ENCODE data around the gene NTRK1. TPM values are rescaled to one million over a fixed set of nuclear protein-coding genes. Genes with fewer than 3 reads are reported as not detected.
"Not testable (repeated sequence)": the region's sequence is repeated elsewhere in the genome, so short reads cannot be mapped to it uniquely, and the experiment has no call there.

NTRK1 gene
- total RNA-seq, 4 donors from 2014 or later = 0.09 to 0.57 TPM; not detected in 2

DNA sequence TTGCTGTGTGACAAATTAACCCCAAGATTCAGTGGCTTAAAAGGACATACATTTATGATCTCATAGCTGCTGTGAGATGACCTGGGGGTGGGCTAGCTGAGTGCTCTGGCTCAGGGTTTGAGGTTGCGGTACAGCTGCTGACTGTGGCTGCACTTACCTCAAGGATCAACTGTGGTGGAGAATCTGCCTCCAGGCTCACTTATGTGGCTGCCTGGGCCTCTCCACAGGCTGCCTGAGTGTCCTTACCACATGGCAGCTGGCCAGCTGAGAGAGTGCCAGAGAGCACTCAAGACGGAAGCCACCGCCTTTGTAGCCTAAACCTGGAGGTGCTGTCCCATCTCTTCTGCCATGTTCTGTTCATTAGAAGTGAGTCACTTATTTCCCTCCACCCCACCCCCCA lies 65.5 kb downstream of the NTRK1 start:
- no peak for DNase-seq
- Histone ChIP-seq H3K36me3 (no peaks in the 10 kb centered on the region), H3K27me3 (peaks cover 12 to 97% (median 29%) of the 10 kb centered on the region in 4 donors), H3K4me1 (peaks cover 15 to 26% (median 19%) of the 10 kb centered on the region in 3 donors), H3K27ac (no peak overlapping the region), H3K4me3 (no peak overlapping the region), H3K9me3 (no peaks in the 10 kb centered on the region)
- intact Hi-C loops (cut with DNase I) = no loop called here
- WGBS, 2 donors = 0 to 33% methylated on average over 2 to 3 of the region's 3 CpGs
- TF ChIP-seq, protein P1, sequence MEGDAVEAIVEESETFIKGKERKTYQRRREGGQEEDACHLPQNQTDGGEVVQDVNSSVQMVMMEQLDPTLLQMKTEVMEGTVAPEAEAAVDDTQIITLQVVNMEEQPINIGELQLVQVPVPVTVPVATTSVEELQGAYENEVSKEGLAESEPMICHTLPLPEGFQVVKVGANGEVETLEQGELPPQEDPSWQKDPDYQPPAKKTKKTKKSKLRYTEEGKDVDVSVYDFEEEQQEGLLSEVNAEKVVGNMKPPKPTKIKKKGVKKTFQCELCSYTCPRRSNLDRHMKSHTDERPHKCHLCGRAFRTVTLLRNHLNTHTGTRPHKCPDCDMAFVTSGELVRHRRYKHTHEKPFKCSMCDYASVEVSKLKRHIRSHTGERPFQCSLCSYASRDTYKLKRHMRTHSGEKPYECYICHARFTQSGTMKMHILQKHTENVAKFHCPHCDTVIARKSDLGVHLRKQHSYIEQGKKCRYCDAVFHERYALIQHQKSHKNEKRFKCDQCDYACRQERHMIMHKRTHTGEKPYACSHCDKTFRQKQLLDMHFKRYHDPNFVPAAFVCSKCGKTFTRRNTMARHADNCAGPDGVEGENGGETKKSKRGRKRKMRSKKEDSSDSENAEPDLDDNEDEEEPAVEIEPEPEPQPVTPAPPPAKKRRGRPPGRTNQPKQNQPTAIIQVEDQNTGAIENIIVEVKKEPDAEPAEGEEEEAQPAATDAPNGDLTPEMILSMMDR (IDR thresholded peaks at IDR 0.05) = no peak
- TF ChIP-seq POLR2A (IDR thresholded peaks at IDR 0.05) = no peak

DNA sequence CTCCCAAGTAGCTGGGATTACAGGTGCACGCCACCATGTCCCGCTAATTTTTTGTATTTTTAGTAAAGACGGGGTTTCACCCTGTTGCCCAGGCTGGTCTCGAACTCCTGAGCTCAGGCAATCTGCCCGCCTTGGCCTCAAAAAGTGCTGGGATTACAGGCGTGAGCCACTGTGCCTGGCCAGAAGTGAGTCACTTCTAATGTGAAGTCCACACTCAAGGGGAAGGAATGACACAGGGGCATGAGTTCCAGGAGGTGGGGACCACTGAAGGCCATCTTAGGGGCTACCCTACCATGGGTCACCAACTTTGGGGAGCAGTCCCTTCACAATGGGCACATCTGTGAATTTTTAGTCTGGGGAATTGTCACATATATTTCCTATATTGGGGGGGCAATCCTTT lies 66.0 kb downstream of the NTRK1 start:
- DNase-seq; H3K4me3 ChIP-seq; H3K9me3 ChIP-seq; H3K27ac ChIP-seq; H3K36me3 ChIP-seq; intact Hi-C loops (cut with DNase I): not testable (repeated sequence)
- H3K4me1 ChIP-seq = peaks cover 15 to 31% (median 19%) of the 10 kb centered on the region in 3 donors
- 70 to 86% methylated on average over 2 to 5 of the region's 6 CpGs for WGBS, 2 donors
- peaks cover 12 to 92% (median 29%) of the 10 kb centered on the region in 4 donors for H3K27me3 ChIP-seq

DNA sequence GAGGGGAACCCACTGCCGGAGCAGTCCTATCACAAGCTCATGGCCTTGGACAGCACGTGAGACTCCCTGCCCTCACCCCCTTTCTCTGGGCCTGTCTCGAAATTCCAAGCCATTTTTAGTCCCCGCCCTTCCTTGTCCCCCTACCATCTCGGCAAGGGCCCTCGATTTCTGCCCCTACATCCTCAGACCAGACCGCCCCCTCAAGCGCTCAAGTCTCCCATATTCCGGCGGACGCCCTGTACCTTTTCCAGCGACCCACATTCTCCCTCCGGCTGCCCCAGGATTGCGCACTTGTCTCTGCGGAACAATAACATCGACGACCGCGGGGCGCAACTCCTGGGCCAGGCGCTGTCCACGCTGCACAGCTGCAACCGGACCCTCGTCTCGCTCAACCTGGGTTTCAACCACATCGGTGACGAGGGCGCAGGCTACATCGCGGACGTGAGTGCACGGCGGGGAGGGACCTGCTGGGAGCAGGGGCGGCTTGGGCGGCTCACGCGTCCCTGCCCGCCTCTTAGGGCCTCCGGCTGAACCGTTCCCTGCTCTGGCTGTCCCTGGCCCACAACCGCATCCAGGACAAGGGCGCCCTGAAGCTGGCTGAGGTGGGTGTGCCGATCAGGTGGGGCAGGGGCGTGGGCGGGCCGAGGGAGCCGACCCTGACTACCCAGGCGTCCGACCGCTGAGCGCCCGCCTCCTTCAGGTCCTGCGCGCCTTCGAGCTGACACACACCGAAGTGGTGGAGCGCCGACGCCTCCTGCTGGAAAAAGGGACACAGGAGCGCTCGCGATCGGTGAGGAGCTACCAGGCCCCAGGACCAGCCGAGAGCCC lies 66.8 kb downstream of the NTRK1 start:
- TF ChIP-seq, protein P1 (IDR thresholded peaks at IDR 0.05) = peak in 5 of 6 experiments; percentile 52 to 77 (median 56)
- no peak for TF ChIP-seq POLR2A (IDR thresholded peaks at IDR 0.05)
- H3K27me3 ChIP-seq = peaks cover 12 to 84% (median 28%) of the 10 kb centered on the region in 4 donors
- intact Hi-C loops (cut with DNase I) = no loop called here
- DNase-seq = no peak
- no peaks in the 10 kb centered on the region for H3K36me3 ChIP-seq
- no peaks in the 10 kb centered on the region for H3K9me3 ChIP-seq
- H3K27ac ChIP-seq = no peak overlapping the region
- peaks cover 15 to 34% (median 19%) of the 10 kb centered on the region in 3 donors for H3K4me1 ChIP-seq
- 16 to 27% methylated on average over 8 to 19 of the region's 64 CpGs for WGBS, 2 donors
- peak overlapping the region; percentile 15 to 58 (median 38) for H3K4me3 ChIP-seq

DNA sequence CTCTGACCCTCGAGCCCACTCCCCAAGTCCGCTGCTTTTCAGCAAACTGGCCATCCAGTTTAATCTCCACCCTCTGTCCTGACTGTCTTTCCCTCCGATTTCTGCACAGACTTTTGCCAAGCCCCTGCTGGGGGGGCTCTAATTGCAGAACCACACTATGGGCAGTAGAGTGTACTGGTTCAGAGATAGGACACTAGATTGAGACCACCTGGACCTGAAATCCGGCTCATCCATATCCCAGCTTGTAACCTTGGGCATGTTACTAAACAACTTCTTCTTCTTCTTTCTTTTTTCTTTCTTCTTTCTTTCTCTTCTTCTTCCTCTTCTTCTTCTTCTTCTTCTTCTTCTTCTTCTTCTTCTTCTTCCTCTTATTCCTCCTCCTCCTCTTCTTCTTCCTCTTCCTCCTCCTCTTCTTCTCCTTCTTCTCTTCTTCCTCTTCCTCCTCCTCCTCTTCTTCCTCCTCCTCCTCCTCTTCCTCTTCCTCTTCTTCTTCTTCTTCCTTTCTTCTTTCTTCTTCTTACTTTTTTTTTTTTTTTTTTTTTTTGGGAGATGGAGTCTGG lies 67.5 kb downstream of the NTRK1 start:
- Histone ChIP-seq H3K9me3 (no peaks in the 10 kb centered on the region), H3K4me3 (peak overlapping the region in 3 of 4 donors; percentile 36 to 58 (median 40)), H3K36me3 (no peaks in the 10 kb centered on the region), H3K4me1 (peaks cover 15 to 34% (median 19%) of the 10 kb centered on the region in 3 donors), H3K27me3 (peaks cover 12 to 77% (median 24%) of the 10 kb centered on the region in 4 donors), H3K27ac (no peak overlapping the region)
- 7% methylated on average over 2 to 3 of the region's 4 CpGs for WGBS, 2 donors
- intact Hi-C loops (cut with DNase I) = no loop called here
- DNase-seq = no peak
- TF ChIP-seq, protein P1 (IDR thresholded peaks at IDR 0.05) = no peak
- no peak for TF ChIP-seq POLR2A (IDR thresholded peaks at IDR 0.05)

DNA sequence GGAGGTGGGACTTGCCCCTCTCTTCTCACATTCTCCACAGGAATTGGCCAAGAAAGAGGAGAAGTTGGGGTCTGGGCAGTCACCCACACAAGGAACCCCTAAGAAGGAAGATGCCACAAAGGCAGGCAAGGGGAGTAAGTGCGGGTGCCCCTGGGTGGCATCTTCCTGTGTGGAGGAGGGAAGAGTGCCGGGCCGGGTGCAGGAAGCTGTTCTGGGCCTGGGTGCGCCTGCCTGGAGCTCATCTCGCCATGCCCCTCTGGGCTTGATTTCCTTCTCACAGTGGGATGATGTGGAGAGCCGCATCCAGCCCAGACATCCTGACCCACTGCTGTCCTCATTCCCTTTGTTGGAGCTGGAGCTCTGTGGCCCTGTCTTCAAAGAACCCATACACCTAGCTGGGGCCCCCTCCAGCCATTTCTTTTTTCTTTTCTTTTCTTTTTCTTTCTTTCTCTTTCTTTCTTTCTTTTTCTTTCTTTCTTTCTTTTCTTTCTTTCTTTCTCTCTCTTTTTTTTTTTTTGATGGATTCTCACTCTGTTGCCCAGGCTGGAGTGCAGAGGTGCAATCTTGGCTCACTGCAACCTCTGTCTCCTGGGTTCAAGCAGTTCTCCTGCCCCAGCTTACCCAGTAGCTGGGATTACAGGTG lies 69.1 kb downstream of the NTRK1 start:
- TF ChIP-seq POLR2A (IDR thresholded peaks at IDR 0.05) = no peak
- TF ChIP-seq, protein P1 (IDR thresholded peaks at IDR 0.05) = no peak
- DNase-seq = no peak
- 52 to 71% methylated on average over 6 of the region's 6 CpGs for WGBS, 2 donors
- Histone ChIP-seq H3K4me1 (peaks cover 7 to 21% (median 10%) of the 10 kb centered on the region in 3 donors), H3K36me3 (no peaks in the 10 kb centered on the region), H3K27me3 (peaks cover 9 to 61% (median 13%) of the 10 kb centered on the region in 4 donors), H3K27ac (no peak overlapping the region), H3K4me3 (no peak overlapping the region), H3K9me3 (no peaks in the 10 kb centered on the region)
- intact Hi-C loops (cut with DNase I) = no loop called here

All from esophagus squamous epithelium (tissue), 5 donors.